Trophoblast cell (in vitro differentiated cells and primary cell): ENCODE data around the gene CPSF6.

Source experiments
- DNase-seq, 2 donors: peaks; one replicate each; pipeline ENCODE4 v3.0.0-alpha.2; 2016
- H2AFZ ChIP-seq: 2 replicates; pipeline ENCODE4 v1.6.1; 2013; ENCODE audit warnings: low read length, moderate library complexity, mild to moderate bottlenecking; ENCODE audit not compliant: insufficient read depth, poor library complexity
- H2AK5ac ChIP-seq: 2 replicates; pipeline ENCODE4 v1.6.1; 2013; ENCODE audit warnings: mild to moderate bottlenecking, low read length
- H2BK120ac ChIP-seq: 2 replicates; pipeline ENCODE4 v1.6.1; 2013; ENCODE audit warnings: low read length, mild to moderate bottlenecking, moderate library complexity; ENCODE audit not compliant: insufficient read depth, poor library complexity
- H2BK12ac ChIP-seq: 2 replicates; pipeline ENCODE4 v1.6.1; 2013; ENCODE audit warnings: mild to moderate bottlenecking, low read length, moderate library complexity
- H2BK5ac ChIP-seq: 2 replicates; pipeline ENCODE4 v1.6.1; 2013; ENCODE audit warnings: low read length, low read depth, moderate library complexity, mild to moderate bottlenecking; ENCODE audit not compliant: poor library complexity
- H3K14ac ChIP-seq: 2 replicates; pipeline ENCODE4 v1.6.1; 2013; ENCODE audit warnings: mild to moderate bottlenecking, low read length
- H3K18ac ChIP-seq: 2 replicates; pipeline ENCODE4 v1.6.1; 2013; ENCODE audit warnings: mild to moderate bottlenecking, low read length
- H3K23ac ChIP-seq: 2 replicates; pipeline ENCODE4 v1.6.1; 2013; ENCODE audit warnings: low read length
- H3K27ac ChIP-seq: 2 replicates; pipeline ENCODE4 v1.5.1; 2013; ENCODE audit warnings: low read depth, mild to moderate bottlenecking, inconsistent platforms, low read length, moderate library complexity
- H3K27me3 ChIP-seq: 2 replicates; pipeline ENCODE4 v1.6.1; 2013; ENCODE audit warnings: inconsistent platforms, mild to moderate bottlenecking, low read length, moderate library complexity; ENCODE audit not compliant: insufficient read depth
- H3K36me3 ChIP-seq, 2 experiments: 1 replicate in 1 of 2; 2 replicates in 1 of 2; pipeline ENCODE4 v1.6.1; 2013; ENCODE audit warnings: low read length in 2 of 2, mild to moderate bottlenecking in 2 of 2, moderate library complexity in 1 of 2; ENCODE audit not compliant: insufficient read depth in 2 of 2, control insufficient read depth in 1 of 2
- H3K4ac ChIP-seq: 2 replicates; pipeline ENCODE4 v1.6.1; 2013; ENCODE audit warnings: low read depth, mild to moderate bottlenecking, low read length, moderate library complexity
- H3K4me1 ChIP-seq, 2 experiments: 1 replicate in 1 of 2; 2 replicates in 1 of 2; pipeline ENCODE4 v1.6.1; 2013; ENCODE audit warnings: low read length in 2 of 2, mild to moderate bottlenecking in 2 of 2, moderate library complexity in 1 of 2; ENCODE audit not compliant: insufficient read depth in 2 of 2, control insufficient read depth in 1 of 2
- H3K4me2 ChIP-seq: 2 replicates; pipeline ENCODE4 v1.6.1; 2013; ENCODE audit warnings: inconsistent platforms, mild to moderate bottlenecking, low read length, moderate library complexity
- H3K4me3 ChIP-seq: 2 replicates; pipeline ENCODE4 v1.5.1; 2013; ENCODE audit warnings: mild to moderate bottlenecking, low read depth, low read length, inconsistent platforms
- H3K79me1 ChIP-seq: one replicate; pipeline ENCODE4 v1.6.1; 2013; ENCODE audit warnings: low read length
- H3K79me2 ChIP-seq: 2 replicates; pipeline ENCODE4 v1.6.1; 2013; ENCODE audit warnings: low read length, mild to moderate bottlenecking; ENCODE audit not compliant: control insufficient read depth, insufficient read depth, poor library complexity
- H3K9ac ChIP-seq: 2 replicates; pipeline ENCODE4 v1.6.1; 2013; ENCODE audit warnings: mild to moderate bottlenecking, low read length
- H3K9me3 ChIP-seq: 2 replicates; pipeline ENCODE4 v1.6.1; 2013; ENCODE audit warnings: low read depth, mild to moderate bottlenecking, control low read depth, inconsistent platforms, low read length; ENCODE audit not compliant: insufficient read depth
- H4K12ac ChIP-seq: 2 replicates; pipeline ENCODE4 v1.6.1; 2013; ENCODE audit warnings: low read depth, mild to moderate bottlenecking, low read length, moderate library complexity
- H4K8ac ChIP-seq: 2 replicates; pipeline ENCODE4 v1.6.1; 2013; ENCODE audit warnings: low read depth, mild to moderate bottlenecking, low read length, moderate library complexity
- H4K91ac ChIP-seq: one replicate; pipeline ENCODE4 v1.6.1; 2013; ENCODE audit warnings: low read depth, mild to moderate bottlenecking, low read length, moderate library complexity
- WGBS: extraction: QIAGEN DNeasy Blood & Tissue Kit; methylation state at CpG from one replicate; pipeline ENCODE4 v1.1.7; 2013; ENCODE audit warnings: missing lambda C conversion rate; ENCODE audit not compliant: insufficient read length, insufficient coverage; ENCODE audit errors: extremely low coverage; 5-methylcytosine and 5-hydroxymethylcytosine counted together

The CPSF6 gene

DNA sequence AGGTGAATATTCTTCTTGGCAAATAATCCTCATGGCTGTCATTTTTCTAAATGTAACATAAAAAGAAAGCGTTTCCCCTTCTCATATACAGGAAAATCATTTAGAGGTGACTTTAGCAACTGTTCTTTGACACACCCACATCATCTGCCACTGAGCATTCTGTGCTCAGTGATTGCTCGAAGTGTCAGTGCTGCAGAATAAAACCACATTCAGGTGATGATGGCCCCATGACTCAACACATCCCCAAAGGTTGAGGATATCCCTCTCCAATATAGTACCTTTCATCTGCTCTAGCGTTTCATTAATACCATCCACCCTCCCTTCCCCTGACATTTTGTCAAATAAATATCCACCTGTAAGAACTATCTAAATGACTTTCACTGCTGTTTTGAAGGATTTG is 28.7 kb upstream of the CPSF6 start:
- H4K12ac ChIP-seq, result no peak overlapping the region
- no peak overlapping the region for H3K27ac ChIP-seq
- H2AK5ac ChIP-seq, result no peak overlapping the region
- H2BK5ac ChIP-seq, result no peak overlapping the region
- H3K4me3 ChIP-seq, result no peak overlapping the region
- no peak overlapping the region for H4K91ac ChIP-seq
- no peak overlapping the region for H2AFZ ChIP-seq
- no peaks in the 10 kb centered on the region for H3K4me1 ChIP-seq
- H3K23ac ChIP-seq, result no peak overlapping the region
- no peaks in the 10 kb centered on the region for H3K9me3 ChIP-seq
- H3K4ac ChIP-seq, result no peak overlapping the region
- no peaks in the 10 kb centered on the region for H3K27me3 ChIP-seq
- H3K79me1 ChIP-seq, result no peaks in the 10 kb centered on the region
- H3K18ac ChIP-seq, result no peak overlapping the region
- DNase-seq, result no peak
- no peaks in the 10 kb centered on the region for H3K79me2 ChIP-seq
- WGBS, result no CpG with 5 or more reads among the region's 3 CpGs
- no peak overlapping the region for H4K8ac ChIP-seq
- no peak overlapping the region for H2BK12ac ChIP-seq
- H3K9ac ChIP-seq, result no peak overlapping the region
- no peak overlapping the region for H3K14ac ChIP-seq
- no peak overlapping the region for H3K4me2 ChIP-seq
- no peaks in the 10 kb centered on the region for H3K36me3 ChIP-seq
- H2BK120ac ChIP-seq, result no peak overlapping the region

DNA sequence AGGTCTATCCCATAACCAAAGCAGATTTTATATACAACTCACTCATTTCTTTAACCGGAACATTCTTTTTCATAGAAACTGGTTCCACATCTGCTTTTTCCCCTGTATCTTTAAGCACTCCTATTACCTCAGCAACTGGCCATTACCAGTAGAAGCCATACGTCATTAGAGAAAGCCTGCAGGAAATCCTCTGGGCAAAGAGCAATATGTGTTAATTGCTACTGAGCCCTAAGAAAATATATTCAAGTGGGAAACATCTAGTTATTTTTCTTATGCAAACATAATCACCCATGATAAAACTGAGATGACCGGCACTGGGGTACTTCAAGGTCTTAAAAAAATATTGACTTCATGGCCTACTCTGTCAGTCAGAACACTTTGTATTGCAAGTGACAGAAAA is 28.2 kb upstream of the CPSF6 start:
- Histone ChIP-seq H4K91ac (no peak overlapping the region), H3K4ac (no peak overlapping the region), H3K14ac (no peak overlapping the region), H3K23ac (no peak overlapping the region), H2BK120ac (no peak overlapping the region), H3K79me1 (no peaks in the 10 kb centered on the region), H3K4me3 (no peak overlapping the region), H3K27ac (no peak overlapping the region), H3K18ac (no peak overlapping the region), H3K36me3 (no peaks in the 10 kb centered on the region), H2AK5ac (no peak overlapping the region), H3K9me3 (no peaks in the 10 kb centered on the region), H2AFZ (no peak overlapping the region), H3K4me1 (no peaks in the 10 kb centered on the region), H3K27me3 (no peaks in the 10 kb centered on the region), H3K9ac (no peak overlapping the region), H4K8ac (no peak overlapping the region), H4K12ac (no peak overlapping the region), H2BK5ac (no peak overlapping the region), H3K4me2 (no peak overlapping the region), H3K79me2 (no peaks in the 10 kb centered on the region), H2BK12ac (no peak overlapping the region)
- WGBS, result no CpG with 5 or more reads among the region's 3 CpGs
- DNase-seq, result no peak

DNA sequence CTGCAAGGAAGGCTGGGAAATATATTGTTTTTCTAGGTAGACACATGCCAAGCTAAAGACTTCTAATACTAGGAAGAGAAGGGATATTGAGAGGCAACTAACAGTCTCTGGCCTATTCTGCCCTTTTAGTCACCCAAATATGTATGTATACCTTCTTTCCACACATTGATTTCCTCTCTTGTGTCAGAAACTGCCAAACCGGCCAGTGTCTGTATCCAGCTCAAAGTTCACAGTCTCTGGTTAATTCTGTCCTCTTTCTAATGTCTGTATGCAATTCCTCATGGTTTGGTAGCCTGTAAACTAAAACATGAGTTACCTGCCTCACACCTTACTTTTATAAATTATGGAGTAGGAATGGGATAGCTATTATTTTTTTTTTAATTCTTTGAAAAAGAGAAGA is 25.2 kb upstream of the CPSF6 start:
- H3K79me2 ChIP-seq, result no peaks in the 10 kb centered on the region
- WGBS, result no CpG with 5 or more reads among the region's 1 CpG
- no peaks in the 10 kb centered on the region for H3K36me3 ChIP-seq
- H2BK120ac ChIP-seq, result no peak overlapping the region
- H3K14ac ChIP-seq, result no peak overlapping the region
- no peak overlapping the region for H4K91ac ChIP-seq
- no peak overlapping the region for H3K27ac ChIP-seq
- no peak overlapping the region for H2AK5ac ChIP-seq
- no peaks in the 10 kb centered on the region for H3K27me3 ChIP-seq
- no peaks in the 10 kb centered on the region for H3K9me3 ChIP-seq
- no peak overlapping the region for H3K9ac ChIP-seq
- H4K8ac ChIP-seq, result no peak overlapping the region
- H2AFZ ChIP-seq, result no peak overlapping the region
- no peak overlapping the region for H4K12ac ChIP-seq
- no peak overlapping the region for H3K4me2 ChIP-seq
- H3K4ac ChIP-seq, result no peak overlapping the region
- no peak for DNase-seq
- no peak overlapping the region for H3K4me3 ChIP-seq
- H3K79me1 ChIP-seq, result no peaks in the 10 kb centered on the region
- no peak overlapping the region for H3K18ac ChIP-seq
- no peaks in the 10 kb centered on the region for H3K4me1 ChIP-seq
- no peak overlapping the region for H3K23ac ChIP-seq
- no peak overlapping the region for H2BK12ac ChIP-seq
- no peak overlapping the region for H2BK5ac ChIP-seq

DNA sequence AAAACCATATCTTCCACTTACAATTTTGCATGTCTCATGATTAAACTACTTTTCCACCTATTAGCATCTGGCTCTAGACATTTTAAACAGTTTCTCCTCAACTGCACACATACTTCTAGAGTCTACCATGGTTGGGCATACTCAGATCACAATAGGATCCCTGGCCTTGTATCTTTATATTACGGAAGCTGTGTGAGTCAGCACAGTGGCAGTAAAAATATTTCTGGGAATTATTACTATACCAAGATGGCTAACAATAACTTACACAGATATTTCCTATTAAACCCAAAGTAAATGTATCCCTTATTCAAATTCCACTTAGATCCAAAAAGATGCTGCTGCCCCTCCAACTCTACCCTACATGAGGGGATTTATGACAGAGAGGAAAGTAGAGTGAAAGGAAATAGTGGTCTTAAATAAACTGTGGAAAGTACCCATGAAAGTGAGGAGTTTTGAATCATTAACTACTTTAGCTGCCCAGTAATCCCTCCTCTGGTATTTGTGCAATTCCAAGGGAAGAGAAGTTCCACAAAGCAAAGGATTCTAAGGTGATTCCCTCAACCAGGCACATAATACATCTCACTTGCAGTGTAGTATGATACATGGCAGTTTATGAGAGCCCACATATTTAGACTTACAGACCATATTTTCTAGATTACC is 14.0 kb upstream of the CPSF6 start:
- no peak overlapping the region for H4K12ac ChIP-seq
- no peak overlapping the region for H3K18ac ChIP-seq
- no peaks in the 10 kb centered on the region for H3K36me3 ChIP-seq
- no peak overlapping the region for H3K27ac ChIP-seq
- no peak overlapping the region for H3K4ac ChIP-seq
- no peak overlapping the region for H2AK5ac ChIP-seq
- no CpG with 5 or more reads among the region's 1 CpG for WGBS
- H3K9me3 ChIP-seq, result no peaks in the 10 kb centered on the region
- no peaks in the 10 kb centered on the region for H3K79me1 ChIP-seq
- no peak overlapping the region for H2BK5ac ChIP-seq
- H3K9ac ChIP-seq, result no peak overlapping the region
- no peak for DNase-seq
- H2BK12ac ChIP-seq, result no peak overlapping the region
- H3K4me2 ChIP-seq, result no peak overlapping the region
- no peak overlapping the region for H3K14ac ChIP-seq
- no peak overlapping the region for H4K8ac ChIP-seq
- no peak overlapping the region for H3K4me3 ChIP-seq
- no peak overlapping the region for H2AFZ ChIP-seq
- no peak overlapping the region for H4K91ac ChIP-seq
- H3K4me1 ChIP-seq, result no peaks in the 10 kb centered on the region
- no peaks in the 10 kb centered on the region for H3K27me3 ChIP-seq
- no peak overlapping the region for H3K23ac ChIP-seq
- no peak overlapping the region for H2BK120ac ChIP-seq
- no peaks in the 10 kb centered on the region for H3K79me2 ChIP-seq
